HG02973 (cell line): ENCODE measurements around the gene GPN1.
"Not testable (repeated sequence)": the region's sequence is repeated elsewhere in the genome, so short reads cannot be mapped to it uniquely, and the experiment has no call there.

Experiments used
- ATAC-seq: cut with Tn5 transposase; IDR thresholded peaks from one replicate; pipeline ENCODE4 v1.9.1; 2021; ENCODE audit warnings: moderate library complexity; ENCODE audit not compliant: unreplicated experiment

Gene GPN1

DNA sequence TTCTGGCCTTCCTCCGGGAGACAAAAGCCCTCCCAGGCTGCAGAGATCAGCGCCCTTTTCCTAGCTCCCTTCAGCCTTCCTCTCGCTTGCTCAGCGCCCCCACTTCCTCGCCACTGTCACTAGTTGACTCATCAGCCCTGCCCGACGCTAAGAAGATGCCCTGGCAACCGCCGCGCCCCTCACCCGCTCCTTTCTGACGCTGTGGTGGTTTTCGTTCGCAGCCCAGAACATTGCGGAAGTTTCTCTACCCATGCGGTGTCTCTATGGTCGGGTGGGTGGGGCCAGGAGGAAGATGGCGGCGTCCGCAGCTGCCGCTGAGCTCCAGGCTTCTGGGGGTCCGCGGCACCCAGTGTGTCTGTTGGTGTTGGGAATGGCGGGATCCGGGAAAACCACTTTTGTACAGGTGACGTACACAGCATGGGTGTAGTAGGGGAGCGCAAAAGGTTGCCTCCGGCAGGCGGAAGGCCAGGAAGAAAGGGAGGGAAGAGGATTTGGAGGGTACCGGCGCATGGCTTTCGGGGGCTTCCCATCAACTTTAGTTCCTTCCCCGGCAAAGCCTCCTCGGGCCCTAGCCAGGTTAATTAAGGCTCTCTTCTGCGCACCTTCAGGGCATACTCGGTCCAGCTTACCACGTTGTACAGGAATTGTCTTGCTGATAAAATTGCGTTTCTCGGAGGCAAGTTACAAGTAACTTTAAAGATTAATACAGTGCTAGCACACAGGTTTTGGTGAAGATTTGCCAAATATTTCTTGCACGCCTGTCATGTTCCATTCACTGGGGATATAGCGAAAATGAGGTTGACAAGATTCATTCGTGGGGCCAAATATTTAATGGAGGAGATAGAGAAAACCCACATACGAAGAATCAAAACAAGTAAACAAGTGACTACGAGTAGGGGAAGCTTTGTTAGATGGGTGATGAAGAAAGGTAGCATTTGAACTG, at the start of gene GPN1, which contains the start of gene CCDC121:
Gene GPN1 (plus strand): TSS at position 284 of the 943 bp plus-strand sequence. CDS start 9 bp downstream, at position 293.
Gene CCDC121 (minus strand): TSS at position 246 of the 943 bp plus-strand sequence. CDS start 1,213 bp downstream, outside the sequence.
- ATAC-seq: peak; percentile 95

DNA sequence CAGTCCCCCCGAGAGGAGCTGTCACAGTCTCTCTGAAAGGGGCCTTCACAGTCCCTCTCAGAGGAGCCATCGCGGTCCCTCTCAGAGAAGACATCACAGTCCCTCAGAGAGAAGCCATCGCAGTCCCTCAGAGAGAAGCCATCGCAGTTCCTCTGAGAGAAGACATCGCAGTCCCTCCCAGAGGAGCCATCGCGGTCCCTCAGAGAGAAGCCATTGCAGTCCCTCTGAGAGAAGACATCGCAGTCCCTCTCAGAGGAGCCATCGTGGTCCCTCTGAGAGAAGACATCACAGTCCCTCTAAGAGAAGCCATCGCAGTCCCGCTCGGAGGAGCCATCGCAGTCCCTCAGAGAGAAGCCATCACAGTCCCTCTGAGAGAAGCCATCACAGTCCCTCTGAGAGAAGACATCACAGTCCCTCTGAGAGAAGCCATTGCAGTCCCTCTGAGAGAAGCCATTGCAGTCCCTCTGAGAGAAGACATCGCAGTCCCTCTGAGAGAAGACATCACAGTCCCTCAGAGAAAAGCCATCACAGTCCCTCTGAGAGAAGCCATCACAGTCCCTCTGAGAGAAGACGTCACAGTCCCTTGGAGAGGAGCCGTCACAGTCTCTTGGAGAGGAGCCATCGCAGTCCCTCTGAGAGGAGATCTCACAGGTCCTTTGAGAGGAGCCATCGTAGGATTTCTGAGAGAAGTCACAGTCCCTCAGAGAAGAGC, 47.3 kb upstream of the GPN1 start:
- ATAC-seq: no peak

DNA sequence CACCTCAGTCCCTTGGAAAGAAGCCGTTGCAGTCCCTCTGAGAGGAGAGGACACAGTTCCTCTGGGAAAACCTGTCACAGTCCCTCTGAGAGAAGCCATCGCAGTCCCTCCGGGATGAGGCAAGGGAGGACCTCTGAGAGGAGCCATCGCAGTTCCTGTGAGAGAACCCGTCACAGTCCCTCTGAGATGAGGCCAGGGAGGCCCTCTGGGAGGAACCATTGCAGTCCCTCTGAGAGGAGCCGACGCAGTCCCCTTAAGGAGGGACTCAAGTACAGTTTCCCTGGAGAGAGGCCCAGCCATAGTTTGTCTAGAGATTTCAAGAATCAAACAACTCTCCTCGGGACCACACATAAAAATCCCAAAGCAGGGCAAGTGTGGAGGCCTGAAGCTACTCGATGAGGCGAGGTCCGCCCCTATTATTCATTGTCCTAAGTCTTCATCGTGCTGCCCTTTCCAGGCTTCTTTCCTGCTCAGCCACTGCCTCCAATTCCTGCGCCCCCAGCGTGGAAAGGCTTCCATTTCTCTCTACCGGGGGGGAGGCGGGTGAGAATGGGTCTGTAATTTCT, 46.6 kb upstream of the GPN1 start:
- ATAC-seq: no peak

DNA sequence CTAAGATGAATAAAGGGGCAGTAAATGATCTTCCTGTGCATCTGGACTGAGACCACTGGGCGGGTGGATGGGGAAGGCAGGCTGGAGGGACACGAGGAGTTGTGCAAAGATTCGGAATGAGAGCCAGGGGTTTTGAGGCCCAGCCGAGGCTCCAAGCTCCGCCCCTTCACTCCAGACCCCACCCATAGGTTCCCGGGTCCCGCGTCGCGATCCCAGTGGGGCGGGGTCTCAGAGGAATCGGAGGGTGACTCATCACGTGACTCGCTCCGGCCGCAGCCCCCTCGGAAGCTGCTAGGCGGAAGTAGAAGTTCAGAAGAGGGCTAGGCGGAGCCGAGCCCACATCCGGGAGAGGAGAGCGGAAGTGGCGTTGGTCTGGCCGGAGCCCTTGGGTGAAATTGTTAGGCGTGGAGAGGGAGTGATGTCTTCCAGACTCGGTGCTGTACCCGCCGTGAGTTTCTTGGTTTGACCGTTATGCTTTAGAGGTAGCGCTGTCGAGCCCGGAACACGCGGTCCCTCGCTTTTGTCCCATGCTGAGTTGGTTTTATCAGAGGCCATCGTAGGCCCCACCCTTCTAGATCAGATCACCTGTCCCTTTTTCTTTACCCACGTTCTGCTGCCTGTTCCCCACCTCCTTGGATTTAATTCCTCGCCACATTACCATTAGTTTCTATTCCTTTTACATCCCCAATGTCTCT, 46.0 kb upstream of the GPN1 start, which contains the start of gene ZNF512:
Gene ZNF512 (plus strand): TSS at position 348 of the 695 bp plus-strand sequence. CDS start 71 bp downstream, at position 419.
- ATAC-seq: peak; percentile 90

DNA sequence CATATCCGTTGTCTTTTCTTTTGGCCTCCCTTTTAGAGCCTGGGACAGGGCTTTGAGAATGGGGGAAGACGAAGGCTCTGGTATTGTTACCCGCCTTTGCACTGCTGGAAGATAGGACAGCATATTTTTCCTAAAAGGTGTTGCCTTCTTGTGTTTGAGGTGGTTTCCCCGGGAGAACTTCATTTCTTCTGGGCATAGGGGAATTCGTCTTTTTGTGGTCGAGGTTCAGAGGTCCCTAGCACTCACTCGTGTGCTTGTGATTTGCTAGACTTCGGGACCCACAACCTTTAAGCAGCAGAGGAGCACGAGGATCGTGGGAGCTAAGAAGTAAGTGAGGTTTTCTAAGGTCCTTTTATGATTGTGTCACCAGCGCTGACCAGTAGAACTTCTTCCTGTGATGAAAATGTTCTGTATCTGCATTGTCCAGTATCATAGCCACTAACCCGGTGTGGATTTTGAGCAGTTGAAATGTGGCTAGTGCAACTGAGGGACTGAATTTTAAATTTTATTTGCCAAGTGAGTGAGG, 45.4 kb upstream of the GPN1 start:
- ATAC-seq: no peak

DNA sequence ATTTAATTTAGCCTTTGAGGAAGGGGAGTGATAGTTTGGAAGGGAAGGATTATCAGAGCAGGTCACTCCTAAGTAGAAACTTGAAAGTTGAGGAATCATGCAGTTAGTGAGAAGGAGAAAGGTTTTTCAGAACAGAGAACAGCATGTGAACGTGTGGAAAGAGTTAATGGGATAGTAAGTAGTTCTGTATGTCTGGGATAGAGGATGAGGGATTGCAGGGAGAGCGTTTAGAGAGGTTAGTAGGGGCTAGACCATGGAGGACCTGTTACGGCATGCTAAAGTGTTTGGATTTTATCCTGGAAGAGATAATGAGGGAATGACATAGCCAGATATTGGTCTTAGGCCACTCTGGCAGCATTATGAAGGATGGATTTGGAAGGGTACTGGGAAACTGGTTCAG, 44.3 kb upstream of the GPN1 start:
- no peak for ATAC-seq

DNA sequence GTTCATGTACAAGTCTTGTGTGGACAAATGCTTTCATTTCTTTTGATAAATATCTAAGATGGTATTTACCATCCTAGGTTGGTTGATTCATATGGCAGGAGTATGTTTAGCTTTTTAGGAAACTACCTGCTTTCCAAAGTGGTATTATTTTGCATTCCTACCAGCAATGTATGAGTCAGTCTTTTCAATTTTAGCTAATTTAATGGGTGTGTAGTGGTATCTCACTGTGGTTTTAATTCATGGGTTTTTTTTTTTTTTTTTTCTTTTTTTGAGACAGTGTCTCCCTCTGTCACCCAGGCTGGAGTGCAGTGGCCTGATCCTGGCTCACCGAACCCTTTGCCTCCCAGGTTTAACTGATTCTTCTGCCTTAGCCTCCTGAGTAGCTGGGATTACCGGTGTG, 41.8 kb upstream of the GPN1 start:
- ATAC-seq: no peak

DNA sequence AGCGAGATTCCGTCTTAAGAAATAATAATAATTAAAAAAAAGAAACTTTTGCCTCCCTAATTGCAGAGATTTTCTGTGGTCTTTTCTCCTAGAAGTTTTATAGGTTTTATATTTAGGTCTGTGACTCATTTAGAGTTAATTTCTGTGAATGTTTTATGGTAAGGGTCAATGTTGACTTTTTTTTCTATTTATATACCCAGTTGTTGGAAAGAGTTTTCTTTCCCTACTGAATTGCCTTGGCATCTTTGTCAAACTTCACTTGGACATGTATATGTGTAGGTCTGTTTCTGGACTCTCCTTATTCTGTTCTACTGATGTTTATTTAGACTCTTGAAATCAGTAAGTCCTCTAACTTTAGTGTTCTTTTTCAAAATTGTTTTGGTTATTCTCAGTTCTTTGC, 40.5 kb upstream of the GPN1 start:
- ATAC-seq: no peak

DNA sequence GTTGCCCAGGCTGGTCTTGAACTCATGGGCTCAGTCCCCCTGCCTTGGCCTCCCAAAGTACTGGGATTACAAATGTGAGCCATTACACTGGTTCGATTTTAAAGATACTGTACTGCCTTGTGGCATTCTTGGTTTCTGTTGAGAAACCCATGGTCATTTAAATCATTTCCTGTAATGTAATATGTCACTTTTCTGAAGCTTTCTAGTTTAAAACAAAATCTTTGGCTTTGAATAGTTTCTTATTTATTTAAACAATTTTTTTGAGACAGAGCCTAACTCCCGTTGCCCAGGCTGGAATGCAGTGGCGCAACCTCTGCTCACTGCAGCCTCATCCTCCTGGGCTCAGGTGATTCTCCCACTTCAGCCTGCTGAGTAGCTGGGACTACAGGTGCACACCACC, 37.1 kb upstream of the GPN1 start:
- ATAC-seq: no peak

DNA sequence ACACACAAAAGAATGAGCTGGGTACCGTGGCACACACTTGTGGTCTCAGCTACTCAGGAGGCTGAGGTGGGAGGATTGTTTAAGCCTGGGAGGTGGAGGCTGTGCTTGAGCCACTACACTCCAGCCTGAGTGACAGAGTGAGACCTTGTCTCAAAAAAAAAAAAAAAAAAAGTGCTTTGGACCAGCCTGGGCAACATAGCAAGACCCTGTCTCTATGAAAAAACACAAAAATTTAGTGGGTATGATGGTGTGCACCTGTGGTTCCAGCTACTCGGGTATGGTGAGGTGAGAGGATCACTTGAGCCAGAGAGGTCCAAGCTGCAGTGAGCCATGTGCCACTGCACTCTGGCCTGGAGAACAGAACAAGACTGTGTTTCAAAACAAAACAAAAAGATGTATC, 35.6 kb upstream of the GPN1 start:
- ATAC-seq: no peak

DNA sequence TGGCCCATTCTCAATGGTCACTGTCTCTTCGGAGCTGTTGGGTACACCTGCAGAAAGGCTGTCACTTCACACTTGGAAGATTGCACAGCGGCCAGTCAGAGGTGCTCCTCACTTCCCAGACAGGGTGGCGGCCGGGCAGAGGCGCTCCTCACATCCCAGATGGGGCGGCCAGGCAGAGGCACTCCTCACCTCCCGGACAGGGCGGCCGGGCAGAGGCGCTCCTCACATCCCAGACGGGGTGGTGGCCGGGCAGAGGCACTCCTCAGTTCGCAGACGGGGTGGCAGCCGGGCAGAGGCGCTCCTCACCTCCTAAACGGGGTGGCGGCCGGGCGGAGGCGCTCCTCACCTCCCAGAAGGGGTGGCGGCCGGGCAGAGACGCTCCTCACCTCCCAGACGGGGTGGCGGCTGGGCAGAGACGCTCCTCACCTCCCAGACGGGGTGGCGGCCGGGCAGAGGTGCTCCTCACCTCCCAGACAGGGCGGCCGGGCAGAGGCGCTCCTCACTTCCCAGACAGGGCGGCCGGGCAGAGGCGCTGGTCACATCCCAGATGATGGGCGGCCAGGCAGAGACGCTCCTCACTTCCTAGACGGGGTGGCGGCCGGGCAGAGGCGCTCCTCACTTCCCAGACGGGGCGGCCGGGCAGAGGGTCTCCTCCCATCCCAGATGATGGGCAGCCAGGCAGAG, 34.7 kb upstream of the GPN1 start:
- not testable (repeated sequence) for ATAC-seq

DNA sequence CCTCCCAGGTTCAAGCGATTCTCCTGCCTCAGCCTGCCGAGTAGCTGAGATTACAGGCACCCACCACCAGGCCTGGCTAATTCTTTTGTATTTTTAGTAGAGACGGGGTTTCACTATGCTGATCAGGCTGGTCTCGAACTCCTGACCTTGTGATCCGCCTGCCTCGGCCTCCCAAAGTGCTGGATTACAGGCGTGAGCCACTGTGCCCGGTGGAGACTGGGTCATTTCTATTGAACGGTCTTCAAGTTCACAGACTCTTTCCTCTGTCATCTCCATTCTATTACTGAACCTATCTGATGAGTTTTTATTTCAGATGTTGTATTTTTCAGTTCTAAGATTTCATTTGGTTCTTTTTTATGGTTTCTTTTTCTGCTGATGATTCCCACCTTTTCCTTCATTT, 33.4 kb upstream of the GPN1 start:
- not testable (repeated sequence) for ATAC-seq

DNA sequence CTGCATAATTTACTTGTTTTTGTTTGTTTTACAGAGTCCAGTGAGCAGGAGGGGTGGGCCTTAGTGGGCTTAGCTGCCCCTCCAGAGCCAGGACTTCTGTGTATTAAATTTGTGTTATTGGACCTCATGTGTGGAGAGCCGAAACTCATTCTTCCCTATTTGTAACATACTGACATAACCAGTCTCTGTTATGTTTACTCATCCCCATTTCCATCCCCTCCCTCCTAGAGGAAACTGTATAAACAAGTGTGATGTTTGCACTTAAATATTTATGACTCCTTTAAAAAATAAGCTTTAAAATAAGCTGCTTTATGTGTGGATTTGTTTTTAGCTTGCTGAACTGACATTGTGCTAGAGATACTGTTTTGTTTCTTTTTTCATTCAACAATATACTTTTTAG, 32.2 kb upstream of the GPN1 start:
- no peak for ATAC-seq

DNA sequence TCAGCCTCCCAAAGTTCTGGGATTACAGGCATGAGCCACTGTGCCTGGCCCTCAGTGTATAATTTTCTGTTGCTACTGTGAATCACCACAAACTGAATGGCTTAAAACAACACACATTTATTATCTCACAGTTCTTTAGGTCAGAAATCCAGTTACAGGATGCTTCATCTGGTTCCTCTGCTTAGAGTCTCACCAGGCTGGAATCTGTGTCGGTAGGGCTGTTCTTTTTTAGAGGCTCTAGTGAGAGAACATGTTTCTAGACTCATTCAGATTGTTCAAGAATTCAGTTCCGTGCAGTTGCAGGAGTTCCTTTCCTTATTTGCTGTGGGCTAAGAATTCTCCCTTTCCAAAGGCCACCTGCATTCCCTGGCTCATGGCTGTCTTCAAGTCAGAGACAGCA, 22.2 kb upstream of the GPN1 start:
- no peak for ATAC-seq

DNA sequence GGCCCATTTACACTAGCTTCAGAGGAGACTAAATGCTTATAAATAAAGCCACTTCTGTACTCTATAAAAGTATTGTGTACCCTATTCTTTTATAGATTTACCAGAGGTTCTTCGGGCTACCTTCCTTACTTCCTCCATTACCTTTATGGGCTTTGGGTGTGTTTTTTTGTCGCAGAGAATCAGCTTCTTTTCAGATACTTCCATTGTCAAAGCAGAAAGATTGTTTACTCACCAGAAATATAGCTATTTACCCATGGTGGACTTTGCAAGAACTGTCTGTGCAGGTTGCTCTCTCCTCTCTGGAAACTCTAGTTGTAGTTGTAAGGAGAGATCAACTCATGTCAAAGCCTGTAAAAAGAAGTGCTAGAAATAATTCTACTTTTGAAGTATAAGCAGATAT, 14.9 kb upstream of the GPN1 start:
- ATAC-seq: no peak

DNA sequence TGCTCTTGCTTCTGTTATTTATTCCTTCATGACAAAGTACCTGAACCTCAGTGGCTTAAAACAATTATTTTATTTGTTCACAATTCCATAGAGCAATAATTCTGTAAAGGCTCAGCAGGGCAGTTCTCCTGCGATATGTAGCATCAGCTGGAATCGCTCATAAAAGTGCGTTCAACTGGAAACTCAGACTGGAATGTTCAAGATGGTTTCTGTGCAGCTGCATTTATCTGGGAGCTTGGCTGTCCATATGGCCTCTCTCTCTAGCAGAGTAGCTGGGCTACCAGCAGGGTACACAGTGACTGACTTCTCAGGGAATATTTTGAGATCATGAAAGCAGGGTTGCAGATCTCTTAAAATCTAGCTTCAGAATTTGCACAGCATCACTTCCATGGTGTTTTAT, 13.5 kb upstream of the GPN1 start:
- no peak for ATAC-seq

DNA sequence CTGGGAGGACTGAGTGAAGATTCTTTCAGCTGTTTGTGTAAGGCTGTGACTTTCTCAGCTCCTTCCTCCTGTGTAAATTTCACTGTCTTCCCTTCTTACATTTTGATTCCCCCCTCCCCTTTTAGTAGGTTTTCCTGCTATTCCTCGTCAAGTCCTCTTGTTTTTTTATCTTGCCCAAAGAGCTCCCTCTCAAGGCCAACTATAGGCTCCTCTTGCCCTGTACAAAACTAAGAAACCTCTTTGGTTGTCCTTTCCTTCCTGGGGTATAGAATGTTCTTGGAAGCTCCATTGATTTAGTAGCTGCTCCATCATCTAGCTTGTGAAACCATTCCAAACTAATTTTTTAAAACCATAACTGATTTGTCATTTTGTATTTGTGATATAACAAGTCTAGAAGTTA, 7.3 kb upstream of the GPN1 start:
- ATAC-seq: no peak

DNA sequence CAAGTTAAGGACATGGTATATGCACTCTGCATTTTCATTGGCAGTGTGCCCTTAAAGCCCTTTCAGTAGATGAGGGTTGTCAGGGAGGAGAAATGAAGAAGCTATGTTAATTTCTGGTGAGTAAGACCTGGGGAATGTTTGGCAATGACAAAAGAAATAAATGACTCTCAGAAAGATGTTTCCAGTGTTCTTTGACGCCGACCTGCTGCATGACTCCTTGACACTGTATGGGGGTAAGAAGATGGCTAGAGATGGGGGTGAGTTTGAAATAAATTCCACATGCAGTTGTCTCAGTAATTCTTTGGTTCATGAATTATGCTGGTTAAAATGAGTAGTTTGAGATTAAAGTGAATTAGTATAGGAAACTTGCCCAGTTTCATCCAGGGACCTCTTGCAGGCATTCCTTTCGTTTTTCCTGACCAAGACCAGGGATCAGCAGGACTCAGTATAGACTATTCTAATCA, 5.9 kb upstream of the GPN1 start:
- ATAC-seq: no peak

DNA sequence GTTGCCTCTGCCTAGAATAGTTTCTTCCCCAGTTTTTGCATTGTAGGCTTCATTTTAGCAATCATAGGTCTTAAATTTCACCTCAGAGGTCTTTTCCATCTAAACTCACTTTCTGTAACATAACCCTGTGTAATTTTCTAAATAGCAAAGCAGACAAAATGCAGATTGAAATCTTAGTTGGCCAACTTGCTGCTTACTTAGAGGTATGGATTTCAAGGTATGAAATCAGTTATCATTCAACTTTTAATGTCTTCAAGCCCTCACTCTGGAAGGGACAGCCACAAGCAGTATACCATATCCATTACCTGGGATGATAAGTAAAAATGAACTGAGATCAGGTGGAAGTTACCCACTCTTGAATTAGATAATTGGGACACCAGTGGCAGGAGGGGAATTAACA, 3.9 kb upstream of the GPN1 start:
- ATAC-seq: no peak

DNA sequence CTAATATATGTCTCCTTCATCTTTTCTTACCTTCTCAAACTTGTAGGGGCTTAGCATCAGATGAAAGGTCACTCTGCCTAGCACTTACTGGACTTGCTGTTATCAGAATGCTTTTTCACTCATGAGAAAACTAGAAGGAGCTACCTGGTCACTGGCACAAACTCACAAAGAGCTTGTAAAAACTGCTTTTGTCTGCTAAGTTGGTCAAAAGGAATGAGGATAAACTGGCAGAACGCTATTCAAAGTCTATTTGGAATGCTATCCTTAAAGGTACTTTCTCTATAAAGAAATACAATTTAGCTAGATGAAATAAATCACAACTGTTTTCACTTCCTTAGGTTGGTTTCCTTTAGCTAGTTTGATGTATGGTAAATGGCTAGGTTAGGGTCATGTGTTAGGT, 2.5 kb upstream of the GPN1 start:
- not testable (repeated sequence) for ATAC-seq
